ENCODE results near the gene GLDN. TPM values are rescaled to one million over a fixed set of nuclear protein-coding genes. Genes with fewer than 3 reads are reported as not detected.

GLDN gene
- total RNA-seq, 1 experiment from 2014 or later: 0.35 TPM

- no peak for DNase-seq
- Histone ChIP-seq H3K27me3 (ENCODE audit: control insufficient read depth, insufficient read depth, low read length) (no peaks in the 10 kb centered on the region), H3K36me3 (replicated peaks; ENCODE audit: control insufficient read depth, insufficient read depth, low read length) (no peaks in the 10 kb centered on the region), H3K4me3 (ENCODE audit: insufficient read depth, low read depth, low read length) (no peak overlapping the region)
Observed at GRCh38 chr15:51315726-51316125, 25.7 kb upstream of the GLDN start.

- H3K27me3 ChIP-seq (ENCODE audit: control insufficient read depth, insufficient read depth, low read length): no peaks in the 10 kb centered on the region
- DNase-seq: no peak
- H3K4me3 ChIP-seq (ENCODE audit: insufficient read depth, low read depth, low read length): no peak overlapping the region
- no peaks in the 10 kb centered on the region for H3K36me3 ChIP-seq (replicated peaks; ENCODE audit: control insufficient read depth, insufficient read depth, low read length)
Observed at GRCh38 chr15:51316636-51317035, 24.8 kb upstream of the GLDN start.

GRCh38 chr15:51318382-51319150, 22.9 kb upstream of the GLDN start:
- no peak for DNase-seq
- Histone ChIP-seq H3K4me3 (ENCODE audit: insufficient read depth, low read depth, low read length) (no peak overlapping the region), H3K36me3 (replicated peaks; ENCODE audit: control insufficient read depth, insufficient read depth, low read length) (no peaks in the 10 kb centered on the region), H3K27me3 (ENCODE audit: control insufficient read depth, insufficient read depth, low read length) (no peaks in the 10 kb centered on the region)

- Histone ChIP-seq H3K27me3 (ENCODE audit: control insufficient read depth, insufficient read depth, low read length) (no peaks in the 10 kb centered on the region), H3K36me3 (replicated peaks; ENCODE audit: control insufficient read depth, insufficient read depth, low read length) (no peaks in the 10 kb centered on the region), H3K4me3 (ENCODE audit: insufficient read depth, low read depth, low read length) (no peak overlapping the region)
- DNase-seq: no peak
Observed at GRCh38 chr15:51319539-51319938, 21.9 kb upstream of the GLDN start.

- H3K36me3 ChIP-seq (replicated peaks; ENCODE audit: control insufficient read depth, insufficient read depth, low read length): no peaks in the 10 kb centered on the region
- DNase-seq: no peak
- H3K4me3 ChIP-seq (ENCODE audit: insufficient read depth, low read depth, low read length): no peak overlapping the region
- H3K27me3 ChIP-seq (ENCODE audit: control insufficient read depth, insufficient read depth, low read length): no peaks in the 10 kb centered on the region
Observed at GRCh38 chr15:51320843-51321242, 20.6 kb upstream of the GLDN start.

GRCh38 chr15:51321316-51321715, 20.1 kb upstream of the GLDN start:
- Histone ChIP-seq H3K4me3 (ENCODE audit: insufficient read depth, low read depth, low read length) (no peak overlapping the region), H3K27me3 (ENCODE audit: control insufficient read depth, insufficient read depth, low read length) (no peaks in the 10 kb centered on the region), H3K36me3 (replicated peaks; ENCODE audit: control insufficient read depth, insufficient read depth, low read length) (no peaks in the 10 kb centered on the region)
- DNase-seq: no peak

GRCh38 chr15:51322621-51323296, 18.7 kb upstream of the GLDN start:
- no peak for DNase-seq

GRCh38 chr15:51323749-51324148, 17.7 kb upstream of the GLDN start:
- no peak for DNase-seq
- H3K27me3 ChIP-seq (ENCODE audit: control insufficient read depth, insufficient read depth, low read length): no peaks in the 10 kb centered on the region

More at GRCh38 chr15:51322621-51323296, 18.7 kb upstream of the GLDN start:
- Histone ChIP-seq H3K27me3 (ENCODE audit: control insufficient read depth, insufficient read depth, low read length) (no peaks in the 10 kb centered on the region), H3K36me3 (replicated peaks; ENCODE audit: control insufficient read depth, insufficient read depth, low read length) (no peaks in the 10 kb centered on the region), H3K4me3 (ENCODE audit: insufficient read depth, low read depth, low read length) (no peak overlapping the region)

GRCh38 chr15:51325167-51325566, 16.3 kb upstream of the GLDN start:
- H3K4me3 ChIP-seq (ENCODE audit: insufficient read depth, low read depth, low read length): no peak overlapping the region
- no peak for DNase-seq
- no peaks in the 10 kb centered on the region for H3K36me3 ChIP-seq (replicated peaks; ENCODE audit: control insufficient read depth, insufficient read depth, low read length)
- H3K27me3 ChIP-seq (ENCODE audit: control insufficient read depth, insufficient read depth, low read length): no peaks in the 10 kb centered on the region

More at GRCh38 chr15:51323749-51324148, 17.7 kb upstream of the GLDN start:
- H3K4me3 ChIP-seq (ENCODE audit: insufficient read depth, low read depth, low read length): no peak overlapping the region
- H3K36me3 ChIP-seq (replicated peaks; ENCODE audit: control insufficient read depth, insufficient read depth, low read length): no peaks in the 10 kb centered on the region

GRCh38 chr15:51327081-51327480, 14.4 kb upstream of the GLDN start:
- DNase-seq: no peak
- no peak overlapping the region for H3K4me3 ChIP-seq (ENCODE audit: insufficient read depth, low read depth, low read length)
- H3K36me3 ChIP-seq (replicated peaks; ENCODE audit: control insufficient read depth, insufficient read depth, low read length): no peaks in the 10 kb centered on the region
- H3K27me3 ChIP-seq (ENCODE audit: control insufficient read depth, insufficient read depth, low read length): no peaks in the 10 kb centered on the region

GRCh38 chr15:51328926-51329325, 12.5 kb upstream of the GLDN start:
- H3K4me3 ChIP-seq (ENCODE audit: insufficient read depth, low read depth, low read length): no peak overlapping the region
- no peaks in the 10 kb centered on the region for H3K27me3 ChIP-seq (ENCODE audit: control insufficient read depth, insufficient read depth, low read length)
- DNase-seq: no peak
- H3K36me3 ChIP-seq (replicated peaks; ENCODE audit: control insufficient read depth, insufficient read depth, low read length): no peaks in the 10 kb centered on the region

- DNase-seq: no peak
- Histone ChIP-seq H3K4me3 (ENCODE audit: insufficient read depth, low read depth, low read length) (no peak overlapping the region), H3K36me3 (replicated peaks; ENCODE audit: control insufficient read depth, insufficient read depth, low read length) (no peaks in the 10 kb centered on the region), H3K27me3 (ENCODE audit: control insufficient read depth, insufficient read depth, low read length) (no peaks in the 10 kb centered on the region)
Observed at GRCh38 chr15:51331141-51331540, 10.3 kb upstream of the GLDN start.

- DNase-seq: no peak
- Histone ChIP-seq H3K4me3 (ENCODE audit: insufficient read depth, low read depth, low read length) (no peak overlapping the region), H3K27me3 (ENCODE audit: control insufficient read depth, insufficient read depth, low read length) (no peaks in the 10 kb centered on the region), H3K36me3 (replicated peaks; ENCODE audit: control insufficient read depth, insufficient read depth, low read length) (no peaks in the 10 kb centered on the region)
Observed at GRCh38 chr15:51332206-51333147, 9.0 kb upstream of the GLDN start.

- Histone ChIP-seq H3K27me3 (ENCODE audit: control insufficient read depth, insufficient read depth, low read length) (no peaks in the 10 kb centered on the region), H3K4me3 (ENCODE audit: insufficient read depth, low read depth, low read length) (no peak overlapping the region), H3K36me3 (replicated peaks; ENCODE audit: control insufficient read depth, insufficient read depth, low read length) (no peaks in the 10 kb centered on the region)
- no peak for DNase-seq
Observed at GRCh38 chr15:51333571-51333970, 7.9 kb upstream of the GLDN start.

All from H7 (cell line).